Measurements from ENCODE around the gene CHPF.

The CHPF gene

DNA sequence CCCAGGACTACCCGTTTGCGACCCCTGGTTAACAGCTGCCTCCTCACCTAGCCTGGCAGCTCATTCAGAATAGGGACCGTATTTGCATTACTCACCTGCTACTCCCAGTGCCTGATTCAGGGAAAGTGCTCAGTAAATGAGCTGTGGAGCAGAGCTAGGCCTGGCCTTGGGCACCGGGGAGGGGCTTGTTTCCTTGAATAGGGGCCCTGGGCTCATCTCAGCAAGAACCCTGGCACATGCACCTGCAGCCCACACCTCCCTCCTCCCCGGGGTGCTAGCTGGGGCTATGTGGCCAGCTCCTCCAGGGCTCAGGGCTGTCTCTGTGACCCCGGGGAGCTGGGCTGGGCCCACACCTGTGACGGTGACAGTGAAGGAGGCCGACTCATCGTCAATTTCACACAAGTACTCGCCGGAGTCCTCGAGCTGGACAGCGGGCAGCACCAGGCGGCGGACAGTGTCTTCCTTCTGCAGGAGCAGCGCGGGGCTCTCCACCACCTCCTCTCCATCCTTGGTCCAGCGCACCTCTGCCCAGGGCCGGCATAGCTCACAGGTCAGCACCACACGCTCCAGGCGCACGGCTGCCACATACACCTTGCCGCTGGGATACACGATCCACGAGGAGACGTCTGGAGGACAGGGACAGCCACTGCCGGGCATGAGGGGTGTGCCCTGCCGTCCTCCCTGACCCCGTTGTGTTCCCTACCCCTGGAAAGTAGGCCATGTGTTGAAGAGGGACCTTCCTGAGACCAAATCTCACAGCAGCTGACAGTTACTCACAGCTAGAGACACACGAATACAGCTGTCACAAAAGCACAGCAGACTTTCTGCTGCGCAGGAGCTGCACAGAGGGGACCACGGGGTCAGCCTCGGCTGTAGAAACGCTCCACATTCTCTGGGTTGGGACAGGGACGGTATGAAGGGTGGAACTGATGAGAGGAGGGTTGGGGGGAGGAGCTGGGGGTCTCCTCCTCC lies 18.7 kb upstream of the CHPF start:
- H3K9me3 ChIP-seq (ENCODE audit: insufficient read depth, low read length) = no peaks in the 10 kb centered on the region
- H3K27me3 ChIP-seq (ENCODE audit: low read length) = no peaks in the 10 kb centered on the region
- H3K27ac ChIP-seq (ENCODE audit: low read depth, low read length) = no peak overlapping the region
- no peaks in the 10 kb centered on the region for H3F3A ChIP-seq (ENCODE audit: insufficient read depth)
- no peaks in the 10 kb centered on the region for H3K9me2 ChIP-seq (replicated peaks; ENCODE audit: insufficient read depth, low read length)
- no peak overlapping the region for H3K9ac ChIP-seq (ENCODE audit: low read length)
- H3K79me2 ChIP-seq (ENCODE audit: insufficient read depth, low read length) = no peaks in the 10 kb centered on the region
- H3K4me3 ChIP-seq (ENCODE audit: insufficient read depth, low read length, poor library complexity, severe bottlenecking) = no peak overlapping the region
- no peak overlapping the region for H3K4me2 ChIP-seq (ENCODE audit: low read depth, low read length, poor library complexity, severe bottlenecking)
- no peak overlapping the region for H2AFZ ChIP-seq (ENCODE audit: low read depth, low read length, severe bottlenecking)
- TF ChIP-seq, protein P1, sequence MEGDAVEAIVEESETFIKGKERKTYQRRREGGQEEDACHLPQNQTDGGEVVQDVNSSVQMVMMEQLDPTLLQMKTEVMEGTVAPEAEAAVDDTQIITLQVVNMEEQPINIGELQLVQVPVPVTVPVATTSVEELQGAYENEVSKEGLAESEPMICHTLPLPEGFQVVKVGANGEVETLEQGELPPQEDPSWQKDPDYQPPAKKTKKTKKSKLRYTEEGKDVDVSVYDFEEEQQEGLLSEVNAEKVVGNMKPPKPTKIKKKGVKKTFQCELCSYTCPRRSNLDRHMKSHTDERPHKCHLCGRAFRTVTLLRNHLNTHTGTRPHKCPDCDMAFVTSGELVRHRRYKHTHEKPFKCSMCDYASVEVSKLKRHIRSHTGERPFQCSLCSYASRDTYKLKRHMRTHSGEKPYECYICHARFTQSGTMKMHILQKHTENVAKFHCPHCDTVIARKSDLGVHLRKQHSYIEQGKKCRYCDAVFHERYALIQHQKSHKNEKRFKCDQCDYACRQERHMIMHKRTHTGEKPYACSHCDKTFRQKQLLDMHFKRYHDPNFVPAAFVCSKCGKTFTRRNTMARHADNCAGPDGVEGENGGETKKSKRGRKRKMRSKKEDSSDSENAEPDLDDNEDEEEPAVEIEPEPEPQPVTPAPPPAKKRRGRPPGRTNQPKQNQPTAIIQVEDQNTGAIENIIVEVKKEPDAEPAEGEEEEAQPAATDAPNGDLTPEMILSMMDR (IDR thresholded peaks at IDR 0.05; ENCODE audit: insufficient read depth, low read length, poor library complexity, severe bottlenecking) = no peak
- TF ChIP-seq EZH2phosphoT487 (conservative IDR thresholded peaks at IDR 0.05; ENCODE audit: low read length) = no peak
- H3K36me3 ChIP-seq (ENCODE audit: low read length) = no peaks in the 10 kb centered on the region
- H4K20me1 ChIP-seq (ENCODE audit: low read depth, low read length) = no peaks in the 10 kb centered on the region

DNA sequence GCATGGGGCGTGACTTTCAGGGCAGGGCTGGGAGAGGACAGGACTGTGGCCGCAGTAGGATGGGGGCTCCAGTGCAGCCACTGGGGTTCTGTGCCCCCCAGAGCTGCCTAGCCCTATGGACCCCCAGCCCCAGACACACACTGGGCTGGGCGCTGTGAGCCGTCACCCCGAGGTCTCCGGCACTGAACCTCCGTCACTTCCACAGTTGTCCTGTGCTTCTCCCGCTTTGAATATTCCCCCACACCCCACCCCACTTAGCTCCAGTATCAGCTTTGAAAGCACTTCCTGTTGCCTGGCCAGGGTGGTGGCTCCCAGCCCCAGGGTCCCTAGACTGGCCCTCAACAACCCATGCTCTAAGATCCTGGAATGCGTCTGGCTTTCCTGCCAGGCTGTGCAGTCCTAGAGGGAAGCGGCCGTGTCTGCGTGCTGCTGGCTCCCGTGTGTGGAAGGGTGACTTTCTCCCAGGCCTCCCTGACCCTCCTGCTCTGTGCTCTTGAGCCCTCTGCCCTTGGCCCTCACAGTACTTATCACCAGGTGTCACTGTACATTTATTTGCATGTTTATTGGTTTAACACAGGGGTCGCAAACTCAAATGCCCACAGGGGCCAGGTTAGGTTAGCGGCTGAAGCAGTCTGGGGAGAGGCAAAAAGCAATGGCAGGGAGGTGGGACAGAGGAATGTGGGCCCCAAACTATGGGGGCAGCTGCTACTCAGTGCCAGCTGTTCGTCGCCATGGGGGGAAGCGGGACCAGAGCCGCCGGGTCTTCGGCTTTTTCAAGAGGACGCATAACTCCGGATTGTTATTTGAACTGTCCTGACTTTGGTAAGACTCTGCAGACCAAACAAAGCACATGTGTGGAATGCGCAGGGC lies 17.8 kb upstream of the CHPF start:
- Histone ChIP-seq H3K9me2 (replicated peaks; ENCODE audit: insufficient read depth, low read length) (no peaks in the 10 kb centered on the region), H3K79me2 (ENCODE audit: insufficient read depth, low read length) (no peaks in the 10 kb centered on the region), H2AFZ (ENCODE audit: low read depth, low read length, severe bottlenecking) (no peak overlapping the region), H3K27ac (ENCODE audit: low read depth, low read length) (no peak overlapping the region), H3F3A (ENCODE audit: insufficient read depth) (no peaks in the 10 kb centered on the region), H3K9me3 (ENCODE audit: insufficient read depth, low read length) (no peaks in the 10 kb centered on the region), H3K4me2 (ENCODE audit: low read depth, low read length, poor library complexity, severe bottlenecking) (no peak overlapping the region), H3K27me3 (ENCODE audit: low read length) (no peaks in the 10 kb centered on the region), H3K9ac (ENCODE audit: low read length) (no peak overlapping the region), H4K20me1 (ENCODE audit: low read depth, low read length) (no peaks in the 10 kb centered on the region), H3K4me3 (ENCODE audit: insufficient read depth, low read length, poor library complexity, severe bottlenecking) (no peak overlapping the region), H3K36me3 (ENCODE audit: low read length) (no peaks in the 10 kb centered on the region)
- no peak for TF ChIP-seq EZH2phosphoT487 (conservative IDR thresholded peaks at IDR 0.05; ENCODE audit: low read length)
- TF ChIP-seq, protein P1 (IDR thresholded peaks at IDR 0.05; ENCODE audit: insufficient read depth, low read length, poor library complexity, severe bottlenecking) = no peak

DNA sequence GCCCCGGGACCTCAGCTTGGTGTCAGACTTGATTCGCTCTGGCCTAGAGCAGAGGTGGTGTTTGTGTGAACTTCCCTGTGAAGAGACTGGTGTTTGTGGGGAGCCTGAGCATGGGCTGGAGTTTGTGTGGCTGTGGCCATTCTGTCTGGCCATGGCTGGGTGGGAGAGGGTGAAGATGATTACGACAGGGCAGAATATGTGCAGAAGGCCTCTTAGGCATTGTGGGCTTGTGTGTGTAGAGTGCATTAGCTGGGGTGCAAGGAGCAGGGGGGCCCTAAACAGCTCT lies 17.2 kb upstream of the CHPF start:
- Histone ChIP-seq H3K36me3 (ENCODE audit: low read length) (no peaks in the 10 kb centered on the region), H3K9me2 (replicated peaks; ENCODE audit: insufficient read depth, low read length) (no peaks in the 10 kb centered on the region), H3K4me2 (ENCODE audit: low read depth, low read length, poor library complexity, severe bottlenecking) (no peak overlapping the region), H3K9me3 (ENCODE audit: insufficient read depth, low read length) (no peaks in the 10 kb centered on the region), H3K27me3 (ENCODE audit: low read length) (no peaks in the 10 kb centered on the region), H3F3A (ENCODE audit: insufficient read depth) (no peaks in the 10 kb centered on the region), H3K79me2 (ENCODE audit: insufficient read depth, low read length) (no peaks in the 10 kb centered on the region), H3K27ac (ENCODE audit: low read depth, low read length) (no peak overlapping the region), H3K4me3 (ENCODE audit: insufficient read depth, low read length, poor library complexity, severe bottlenecking) (no peak overlapping the region), H2AFZ (ENCODE audit: low read depth, low read length, severe bottlenecking) (no peak overlapping the region), H4K20me1 (ENCODE audit: low read depth, low read length) (no peaks in the 10 kb centered on the region), H3K9ac (ENCODE audit: low read length) (no peak overlapping the region)
- TF ChIP-seq EZH2phosphoT487 (conservative IDR thresholded peaks at IDR 0.05; ENCODE audit: low read length) = no peak
- TF ChIP-seq, protein P1 (IDR thresholded peaks at IDR 0.05; ENCODE audit: insufficient read depth, low read length, poor library complexity, severe bottlenecking) = no peak

All from SU-DHL-6 (cell line).